ENCODE measurements around the gene KCNJ16.

KCNJ16 gene

GRCh38 chr17:70144260-70144846 lies 69.3 kb downstream of the KCNJ16 start:
- Histone ChIP-seq H3K27me3 (replicated peaks) (no peaks in the 10 kb centered on the region), H3K36me3 (replicated peaks) (no peaks in the 10 kb centered on the region), H3K27ac (no peak overlapping the region), H3K4me3 (ENCODE audit: low read depth, low read length) (no peak overlapping the region)
- TF ChIP-seq CTCF (IDR thresholded peaks at IDR 0.05; ENCODE audit: low read depth, low read length, missing control alignments): peak; percentile 28
- DNase-seq: no peak
- in situ Hi-C loops (cut with HindIII; ENCODE audit: low pct_ligation_motif_present, low sequenced_read_pairs): no loop called here

GRCh38 chr17:70153210-70153609 lies 78.2 kb downstream of the KCNJ16 start:
- Histone ChIP-seq H3K27ac (no peak overlapping the region), H3K36me3 (replicated peaks) (no peaks in the 10 kb centered on the region), H3K4me3 (ENCODE audit: low read depth, low read length) (no peak overlapping the region), H3K27me3 (replicated peaks) (no peaks in the 10 kb centered on the region)
- DNase-seq: no peak
- TF ChIP-seq CTCF (IDR thresholded peaks at IDR 0.05; ENCODE audit: low read depth, low read length, missing control alignments): no peak
- in situ Hi-C loops (cut with HindIII; ENCODE audit: low pct_ligation_motif_present, low sequenced_read_pairs): no loop called here

- no peak for TF ChIP-seq CTCF (IDR thresholded peaks at IDR 0.05; ENCODE audit: low read depth, low read length, missing control alignments)
- no peak for DNase-seq
- no peak overlapping the region for H3K27ac ChIP-seq
- in situ Hi-C loops (cut with HindIII; ENCODE audit: low pct_ligation_motif_present, low sequenced_read_pairs): no loop called here
- H3K4me3 ChIP-seq (ENCODE audit: low read depth, low read length): no peak overlapping the region
- no peaks in the 10 kb centered on the region for H3K36me3 ChIP-seq (replicated peaks)
- no peaks in the 10 kb centered on the region for H3K27me3 ChIP-seq (replicated peaks)
These were observed 82.1 kb downstream of the KCNJ16 start for GRCh38 chr17:70157151-70157550.

- no peaks in the 10 kb centered on the region for H3K36me3 ChIP-seq (replicated peaks)
- H3K27ac ChIP-seq: no peak overlapping the region
- in situ Hi-C loops (cut with HindIII; ENCODE audit: low pct_ligation_motif_present, low sequenced_read_pairs): no loop called here
- TF ChIP-seq CTCF (IDR thresholded peaks at IDR 0.05; ENCODE audit: low read depth, low read length, missing control alignments): no peak
- no peak for DNase-seq
- H3K27me3 ChIP-seq (replicated peaks): no peaks in the 10 kb centered on the region
- no peak overlapping the region for H3K4me3 ChIP-seq (ENCODE audit: low read depth, low read length)
These were observed 83.2 kb downstream of the KCNJ16 start for GRCh38 chr17:70158180-70158579.

GRCh38 chr17:70158591-70158990 lies 83.6 kb downstream of the KCNJ16 start:
- no peaks in the 10 kb centered on the region for H3K27me3 ChIP-seq (replicated peaks)
- no peaks in the 10 kb centered on the region for H3K36me3 ChIP-seq (replicated peaks)
- in situ Hi-C loops (cut with HindIII; ENCODE audit: low pct_ligation_motif_present, low sequenced_read_pairs): no loop called here
- no peak for DNase-seq
- TF ChIP-seq CTCF (IDR thresholded peaks at IDR 0.05; ENCODE audit: low read depth, low read length, missing control alignments): no peak
- no peak overlapping the region for H3K27ac ChIP-seq
- no peak overlapping the region for H3K4me3 ChIP-seq (ENCODE audit: low read depth, low read length)

- in situ Hi-C loops (cut with HindIII; ENCODE audit: low pct_ligation_motif_present, low sequenced_read_pairs): no loop called here
- Histone ChIP-seq H3K4me3 (ENCODE audit: low read depth, low read length) (no peak overlapping the region), H3K27ac (no peak overlapping the region), H3K36me3 (replicated peaks) (no peaks in the 10 kb centered on the region), H3K27me3 (replicated peaks) (no peaks in the 10 kb centered on the region)
- no peak for TF ChIP-seq CTCF (IDR thresholded peaks at IDR 0.05; ENCODE audit: low read depth, low read length, missing control alignments)
- DNase-seq: no peak
These were observed 85.0 kb downstream of the KCNJ16 start for GRCh38 chr17:70159980-70160379.
